NCI-H774 (cell line): ENCODE measurements around the gene RASA1.
"Not testable (repeated sequence)": the region's sequence is repeated elsewhere in the genome, so short reads cannot be mapped to it uniquely, and the experiment has no call there.

Experiments
- DNase-seq: peaks from one replicate; lab custom pipeline; 2025; lab: John Stamatoyannopoulos, UW

RASA1 gene

DNA sequence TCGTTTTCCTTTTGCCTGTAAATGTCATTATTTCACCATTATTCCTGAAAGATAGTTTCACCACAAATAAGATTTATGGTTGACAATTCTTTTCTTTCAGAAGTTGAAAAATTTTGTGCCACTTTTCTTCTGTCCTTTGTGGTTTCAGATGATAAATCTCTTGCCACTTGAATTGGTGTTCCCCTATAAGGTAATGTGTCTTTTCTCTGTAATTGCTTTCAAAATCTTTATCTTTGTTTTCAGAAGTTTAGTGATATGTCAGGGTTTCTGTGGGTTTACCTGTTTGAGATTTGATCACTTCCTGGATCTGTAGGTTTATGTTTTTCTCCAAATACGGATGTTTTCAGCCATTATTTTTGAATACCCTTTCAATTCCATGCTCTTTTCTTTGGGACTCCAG is 14.6 kb downstream of the RASA1 start:
- DNase-seq, result no peak

DNA sequence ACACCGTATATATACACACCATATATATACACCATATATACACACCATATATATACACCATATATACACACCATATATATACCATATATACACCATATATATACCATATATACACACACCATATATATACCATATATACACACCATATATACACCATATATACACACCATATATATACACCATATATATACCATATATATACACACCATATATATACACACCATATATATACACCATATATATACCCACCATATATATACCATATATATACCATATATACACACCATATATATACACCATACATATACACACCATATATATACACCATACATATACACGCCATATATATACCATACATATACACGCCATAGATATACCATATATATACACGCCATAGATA is 19.6 kb downstream of the RASA1 start:
- DNase-seq, result not testable (repeated sequence)

DNA sequence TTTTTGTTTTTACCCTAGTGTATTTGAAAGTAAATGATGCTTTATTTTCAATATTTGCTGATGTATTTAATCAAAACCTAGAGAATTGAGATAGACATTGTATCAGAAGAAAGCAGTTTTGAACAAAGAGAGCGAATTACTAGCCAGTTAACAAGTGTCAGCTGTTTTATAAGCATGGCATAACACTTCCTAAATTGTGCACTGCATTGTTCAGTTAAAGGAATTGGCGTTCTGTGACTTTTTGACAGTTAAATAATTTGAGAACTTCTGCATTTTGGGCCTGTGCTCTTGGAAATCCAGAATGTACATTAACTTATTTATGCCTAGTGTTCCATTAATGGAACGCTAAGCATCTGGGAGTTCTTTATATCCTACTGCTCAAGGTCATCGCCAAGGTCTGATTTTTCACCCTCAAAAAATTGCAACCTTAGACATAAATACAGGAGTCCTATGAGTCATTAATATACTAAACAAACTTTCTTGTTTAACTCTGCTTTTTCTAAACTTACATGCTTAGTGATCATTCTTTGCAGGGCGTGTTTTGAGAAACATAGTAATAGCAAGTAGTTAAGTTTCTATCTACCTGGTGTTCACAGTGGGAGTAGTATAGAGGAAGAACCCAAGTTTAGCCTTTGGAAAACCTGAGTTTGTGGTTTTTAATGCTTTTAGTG is 31.1 kb downstream of the RASA1 start:
- no peak for DNase-seq

DNA sequence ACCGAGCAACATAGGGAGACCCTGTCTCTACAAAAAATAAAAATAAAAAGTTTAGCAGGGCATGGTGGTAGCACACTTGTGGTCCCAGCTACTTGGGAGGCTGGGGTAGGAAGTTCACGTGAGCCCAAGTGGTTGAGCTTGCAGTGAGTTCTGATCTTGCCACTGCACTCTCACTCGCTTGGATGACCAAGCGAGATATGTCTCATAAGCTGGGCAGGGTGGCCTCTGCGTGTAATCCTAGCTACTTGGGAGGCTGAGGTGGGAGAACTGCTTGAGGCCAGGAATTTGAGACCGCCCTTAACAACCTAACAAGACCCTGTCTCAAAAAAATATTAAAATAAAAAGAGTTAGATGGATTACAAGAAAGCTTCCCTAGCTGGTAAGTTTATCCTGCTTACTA is 32.5 kb downstream of the RASA1 start:
- DNase-seq, result no peak

DNA sequence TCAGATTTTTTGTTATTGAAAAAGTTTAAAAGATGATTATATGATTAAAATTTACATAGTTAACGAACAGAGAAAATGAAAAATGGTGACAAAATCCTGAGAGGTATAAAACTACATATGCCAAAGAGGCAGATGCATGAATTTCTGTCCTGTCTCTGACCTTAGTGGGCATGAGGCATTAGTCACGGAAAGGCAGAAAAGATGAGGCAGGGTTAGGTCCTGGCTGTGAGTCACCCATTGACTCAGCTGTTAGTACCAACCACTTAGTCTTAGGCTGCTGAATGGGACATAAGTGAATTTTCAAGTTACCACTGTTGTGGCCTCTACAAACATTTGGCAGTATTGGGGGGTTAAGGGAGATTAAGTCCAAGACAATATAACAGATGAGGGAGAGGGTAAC is 33.1 kb downstream of the RASA1 start:
- no peak for DNase-seq

DNA sequence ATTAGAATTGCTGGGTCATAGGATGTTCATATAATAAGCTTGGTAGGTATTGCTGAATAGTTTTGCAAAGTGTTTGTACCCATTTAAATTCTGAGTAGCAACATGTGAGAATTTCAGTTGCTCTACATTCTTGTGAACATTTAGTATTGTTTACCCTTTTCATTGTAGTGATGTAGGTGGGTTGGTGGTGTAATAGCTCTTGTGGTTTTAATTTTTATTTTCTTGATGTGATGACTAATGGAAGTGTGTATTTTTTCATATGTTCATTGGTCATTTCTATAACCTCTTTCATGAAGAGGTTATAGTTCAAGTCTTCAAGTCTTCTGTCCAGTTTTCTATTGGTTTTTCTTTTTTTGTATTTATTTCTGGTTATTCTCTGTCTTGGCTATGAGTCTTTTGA is 34.4 kb downstream of the RASA1 start:
- no peak for DNase-seq

DNA sequence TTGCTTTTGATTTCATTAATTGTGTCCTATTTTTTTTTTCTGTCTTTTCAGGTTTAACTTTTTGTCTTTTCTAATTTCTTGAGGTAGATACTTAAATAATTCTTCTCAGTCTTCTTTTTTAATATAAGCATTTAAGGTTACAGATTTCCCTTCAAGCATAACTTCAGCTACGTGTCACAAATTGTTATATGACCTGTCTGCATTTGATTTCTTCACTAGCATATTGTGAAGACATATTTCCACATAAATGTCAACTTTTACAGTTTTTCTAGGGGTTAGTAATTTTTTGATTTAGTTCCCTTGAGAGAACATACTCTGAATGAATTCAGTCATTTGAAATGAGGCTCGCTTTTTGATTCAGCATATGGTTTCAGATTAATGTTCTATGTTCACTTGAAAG is 35.6 kb downstream of the RASA1 start:
- no peak for DNase-seq

DNA sequence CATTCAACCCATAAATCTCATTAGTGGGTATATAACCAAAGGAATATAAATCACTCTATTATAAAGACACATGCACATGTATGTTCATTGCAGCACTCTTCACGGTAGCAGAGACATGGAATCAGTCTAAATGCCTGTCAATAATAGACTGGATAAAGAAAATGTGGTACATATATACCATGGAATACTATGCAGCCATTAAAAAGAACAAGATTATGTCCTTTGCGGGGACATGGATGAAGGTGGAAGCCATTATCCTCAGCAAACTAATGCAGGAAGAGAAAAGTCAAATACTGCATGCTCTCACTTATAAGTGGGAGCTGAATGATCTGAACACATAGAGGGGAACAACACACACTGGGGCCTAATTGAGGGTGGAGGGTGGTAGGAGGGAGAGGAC is 38.4 kb downstream of the RASA1 start:
- DNase-seq, result not testable (repeated sequence)

DNA sequence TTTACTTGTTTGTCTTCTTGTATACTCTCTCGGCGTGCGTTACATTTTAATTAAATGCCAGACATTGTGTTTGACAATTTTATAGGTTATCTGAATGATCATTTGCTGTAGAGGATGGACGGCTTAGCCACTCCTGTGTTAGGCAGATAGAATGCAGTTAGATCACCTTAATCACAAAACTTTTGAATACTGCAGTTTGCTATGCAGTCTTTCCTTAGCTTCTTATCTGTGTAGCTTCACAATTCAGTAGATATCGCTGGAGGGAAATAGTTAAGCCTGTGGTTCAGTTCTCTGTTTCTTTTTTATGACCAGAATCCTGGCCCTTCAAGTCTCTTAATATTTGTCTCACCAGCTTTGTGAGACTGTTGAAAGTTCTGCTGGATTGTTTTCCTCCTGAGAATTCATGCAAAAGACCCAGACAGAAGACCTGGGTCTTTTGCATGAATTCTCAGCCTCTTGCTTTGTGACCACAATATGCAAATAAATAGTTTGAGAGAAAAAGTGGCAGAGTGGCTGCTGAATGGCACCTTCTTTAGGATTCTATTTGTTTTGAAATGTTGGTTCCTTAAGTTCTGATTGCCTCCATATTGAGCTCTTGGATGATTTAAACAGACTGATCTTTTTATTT is 40.2 kb downstream of the RASA1 start:
- DNase-seq, result no peak

DNA sequence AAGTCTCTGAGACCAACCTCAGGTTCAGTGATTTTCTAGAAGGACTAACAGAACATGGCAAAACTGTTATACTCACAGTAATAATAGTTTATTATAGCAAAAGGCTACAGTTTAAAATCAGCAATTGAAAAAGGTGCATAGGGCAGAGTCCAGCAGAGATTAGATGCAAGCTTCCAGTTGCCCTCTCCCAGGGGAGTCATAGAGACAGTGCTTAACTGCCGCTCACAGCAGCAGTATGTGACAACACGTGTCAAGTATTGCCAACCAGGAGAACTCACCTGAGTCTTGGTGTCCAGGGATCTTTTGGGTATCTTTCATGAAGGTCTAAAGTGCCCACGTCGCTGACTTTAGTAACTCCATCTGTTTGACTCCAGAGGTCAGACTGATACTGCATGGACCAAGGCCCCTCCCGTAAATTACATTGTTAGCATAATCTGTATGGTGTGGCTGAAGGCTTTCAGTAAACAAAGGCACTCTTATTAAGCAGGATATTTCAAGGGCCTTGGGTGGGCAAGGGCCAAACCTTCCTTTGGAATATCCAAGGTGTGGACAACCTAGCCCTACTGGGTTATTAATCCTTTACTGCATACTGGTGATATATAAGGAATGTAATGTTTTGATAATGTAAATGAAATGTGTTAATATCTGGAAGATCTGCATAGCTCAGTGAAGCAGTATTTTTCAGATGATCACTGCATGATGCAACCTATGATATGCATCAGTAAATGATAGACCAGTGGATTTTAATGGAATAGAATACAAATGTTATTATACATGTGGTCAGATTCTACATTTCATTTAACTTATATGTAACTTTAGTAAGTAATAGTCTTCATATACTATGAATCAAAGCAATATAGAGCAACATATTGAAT is 44.0 kb downstream of the RASA1 start:
- DNase-seq, result no peak

DNA sequence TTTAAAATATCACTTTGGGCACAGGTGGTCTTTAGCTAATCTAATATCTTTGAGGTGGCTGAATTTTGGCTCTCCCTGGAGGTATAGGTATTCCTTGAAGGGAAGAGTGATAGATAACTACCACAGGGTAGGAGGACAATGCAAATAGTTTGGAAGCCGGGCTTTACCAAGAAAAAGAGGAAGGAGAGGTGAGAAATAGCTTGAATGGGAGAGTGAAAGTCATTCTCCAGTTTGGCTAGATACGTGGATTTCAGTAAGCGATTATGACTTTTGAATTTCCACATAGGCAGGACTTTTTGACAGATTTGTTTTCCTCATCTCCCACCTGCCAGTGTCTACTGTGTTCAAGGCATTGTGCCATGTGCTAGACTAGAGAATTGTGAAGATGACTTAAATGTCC is 45.5 kb downstream of the RASA1 start:
- no peak for DNase-seq

DNA sequence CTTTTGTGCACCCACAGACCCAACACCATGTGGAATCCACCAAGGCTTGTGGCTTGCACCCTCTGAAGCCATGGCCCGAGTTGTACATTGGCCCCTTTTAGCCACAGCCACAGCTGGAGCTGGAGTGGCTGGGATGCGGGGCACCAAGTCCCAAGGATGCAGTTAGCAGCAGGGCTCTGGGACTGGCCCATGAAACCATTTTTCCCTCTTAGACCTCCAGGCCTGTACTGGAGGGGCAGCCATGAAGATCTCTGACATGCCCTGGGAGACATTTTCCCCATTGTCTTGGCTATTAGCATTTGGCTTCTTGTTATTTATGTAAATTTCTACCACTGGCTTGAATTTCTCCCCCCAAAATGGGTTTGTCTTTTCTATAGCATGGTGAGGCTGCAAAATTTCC is 51.8 kb downstream of the RASA1 start:
- no peak for DNase-seq

DNA sequence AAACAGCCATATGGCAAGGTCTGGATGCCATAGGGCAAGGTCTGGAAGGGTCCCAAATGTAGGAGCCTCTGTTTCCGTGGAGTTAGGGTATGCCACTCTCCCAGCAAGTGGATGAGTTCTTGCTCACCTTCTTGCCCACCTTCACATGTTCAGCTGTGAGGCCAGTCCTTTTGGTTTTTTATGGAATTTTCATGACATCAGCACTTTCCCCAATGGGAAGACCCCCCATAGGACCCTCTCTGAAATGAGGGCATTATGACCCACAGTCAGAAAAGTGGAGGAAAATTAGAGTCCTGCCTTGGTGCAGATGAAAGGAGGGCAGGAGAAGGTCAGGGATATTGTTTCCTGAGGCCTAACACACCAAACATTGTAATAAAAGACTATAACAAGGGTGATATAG is 53.9 kb downstream of the RASA1 start:
- no peak for DNase-seq

DNA sequence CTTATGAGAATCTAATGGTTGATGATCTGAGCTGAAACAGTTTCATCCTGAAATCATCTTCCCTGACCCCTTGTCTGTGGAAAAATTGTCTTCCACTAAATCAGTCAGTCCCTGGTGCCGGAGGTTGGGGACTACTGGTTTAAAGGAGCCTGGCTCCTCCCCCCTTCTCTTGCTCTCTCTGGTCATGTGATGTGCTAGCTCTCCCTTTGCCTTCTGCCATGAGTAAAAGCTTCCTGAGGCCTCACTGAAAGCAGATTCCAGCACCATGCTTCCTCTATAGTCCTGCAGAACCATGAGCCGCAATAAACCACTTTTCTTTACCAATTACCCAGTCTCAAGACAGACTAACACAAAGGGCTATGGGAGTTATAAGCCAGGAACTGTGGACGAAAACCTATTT is 54.7 kb downstream of the RASA1 start:
- no peak for DNase-seq

DNA sequence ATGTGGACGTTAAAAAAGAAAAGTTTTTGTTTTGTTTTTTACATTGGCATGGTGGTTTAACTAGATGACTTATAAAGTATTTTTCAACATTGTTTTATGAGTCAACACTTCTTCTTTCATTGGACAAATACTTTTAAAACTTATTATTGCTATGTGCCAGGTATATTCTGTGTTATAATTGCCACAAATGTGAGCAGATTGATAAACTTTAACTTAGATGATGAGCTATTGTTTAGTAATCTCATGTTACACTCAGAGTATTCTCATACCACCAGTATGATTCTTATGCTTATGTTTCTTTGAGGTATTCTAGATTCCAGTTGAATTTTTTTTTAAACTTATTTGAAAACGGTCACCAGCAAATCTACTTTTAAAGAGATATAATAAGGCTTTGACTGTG is 60.3 kb downstream of the RASA1 start:
- no peak for DNase-seq

DNA sequence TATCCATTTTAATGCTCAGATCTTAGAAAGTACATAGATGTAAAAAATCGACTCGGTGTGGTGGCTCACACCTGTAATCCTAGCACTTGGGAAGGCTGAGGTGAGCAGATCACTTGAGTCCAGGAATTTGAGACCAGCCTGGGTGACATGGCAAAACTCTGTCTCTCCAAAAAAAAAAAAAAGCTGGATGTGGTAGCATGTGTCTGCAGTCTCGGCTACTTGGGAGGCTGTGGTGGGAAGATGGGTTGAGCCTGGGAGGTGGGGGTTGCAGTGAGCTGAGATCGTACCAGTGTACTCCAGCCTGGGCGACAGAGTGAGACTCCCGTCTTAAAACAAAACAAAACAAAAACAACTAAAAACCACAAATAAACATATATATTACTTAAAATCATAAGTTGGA is 61.4 kb downstream of the RASA1 start:
- no peak for DNase-seq

DNA sequence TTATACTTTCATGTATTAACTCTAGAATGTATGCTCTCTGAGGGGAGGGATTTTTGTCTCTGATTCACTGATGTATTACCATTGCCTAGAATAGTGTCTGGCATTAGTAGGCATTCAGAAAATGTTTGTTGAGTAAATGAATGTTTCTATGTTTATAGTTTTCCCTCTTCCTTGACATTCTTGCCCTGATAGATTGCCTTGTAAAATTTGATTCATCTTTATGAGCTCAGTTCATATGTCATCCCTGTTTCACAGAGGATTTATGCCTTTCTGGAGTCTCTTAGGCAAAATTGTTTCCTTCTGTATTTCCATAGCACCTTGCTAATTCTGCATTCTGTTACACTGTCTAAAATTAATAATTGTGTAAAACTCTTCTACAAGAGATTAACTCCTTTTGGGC is 72.3 kb downstream of the RASA1 start:
- DNase-seq, result no peak

DNA sequence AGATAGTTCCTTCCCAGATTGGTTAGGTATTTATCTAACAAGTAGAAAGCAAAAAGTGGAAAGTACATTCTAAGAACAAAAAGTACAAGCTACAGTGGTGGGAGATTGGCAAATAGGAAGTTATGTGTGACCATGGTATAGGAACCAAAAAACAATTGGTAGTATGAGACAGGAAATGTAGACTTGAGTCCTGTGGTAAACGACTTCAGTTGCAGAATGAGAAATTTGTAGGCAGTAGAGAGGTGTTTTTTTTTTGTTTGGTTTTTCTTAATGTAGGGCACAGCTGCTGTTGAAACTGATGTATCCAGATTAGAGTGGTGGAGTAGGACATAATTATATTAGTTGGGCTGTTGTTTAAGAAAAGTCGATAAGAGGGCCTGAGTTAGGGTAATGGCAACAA is 73.0 kb downstream of the RASA1 start:
- no peak for DNase-seq

DNA sequence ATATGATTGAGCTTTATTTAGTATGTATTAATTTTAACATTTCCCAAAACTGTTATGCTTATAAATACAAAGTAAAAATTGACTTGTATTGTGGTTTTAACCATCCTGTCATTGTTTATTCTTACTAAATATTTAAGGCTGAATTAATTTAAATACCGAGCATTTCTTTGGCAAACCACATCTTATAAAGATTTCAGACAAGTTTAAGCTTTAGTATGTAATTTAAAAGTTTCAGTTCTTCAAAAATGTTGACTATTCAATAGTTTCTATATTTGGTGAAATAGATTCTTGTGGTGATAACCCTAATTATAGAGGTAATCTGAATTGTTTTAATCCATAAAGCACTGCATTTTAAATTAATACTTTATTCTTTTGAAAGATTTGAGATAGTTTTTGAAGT is 79.6 kb downstream of the RASA1 start:
- no peak for DNase-seq

DNA sequence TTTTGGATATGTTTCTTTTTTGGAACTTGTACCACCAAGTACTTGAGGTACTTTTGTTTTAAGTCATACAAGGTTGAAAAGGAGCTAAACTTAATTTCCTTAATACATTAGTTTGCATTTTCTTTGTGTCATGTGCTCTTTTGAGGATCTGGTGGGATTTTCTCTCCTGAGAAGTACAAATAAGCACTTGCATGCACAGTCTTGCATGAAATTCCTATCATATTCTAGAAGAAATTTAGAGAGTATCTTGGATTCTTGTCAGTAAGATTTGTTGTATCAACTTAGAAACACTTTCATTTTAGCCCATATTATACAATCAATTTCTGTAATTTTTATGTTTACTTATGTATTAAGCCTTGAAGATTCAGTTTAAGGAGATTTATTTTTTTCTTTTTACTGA is 80.2 kb downstream of the RASA1 start:
- DNase-seq, result no peak

DNA sequence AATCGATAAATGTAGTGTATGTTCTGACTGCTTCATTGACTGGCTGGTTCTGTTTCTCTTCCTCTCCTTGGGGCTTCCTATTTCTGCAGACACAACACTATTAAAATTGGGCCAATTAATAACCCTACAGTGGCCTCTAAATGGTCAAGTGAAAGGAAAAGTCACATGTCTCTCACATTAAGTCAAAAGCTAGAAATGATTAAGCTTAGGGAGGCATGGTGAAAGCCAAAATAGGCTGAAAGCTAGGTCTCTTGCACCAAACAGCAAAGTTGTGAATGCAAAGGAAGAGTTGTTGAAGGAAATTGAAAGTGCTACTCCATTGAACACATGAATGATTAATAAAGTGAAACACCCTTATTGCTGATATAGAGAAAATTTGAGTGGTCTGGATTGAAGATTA is 86.8 kb downstream of the RASA1 start:
- no peak for DNase-seq

DNA sequence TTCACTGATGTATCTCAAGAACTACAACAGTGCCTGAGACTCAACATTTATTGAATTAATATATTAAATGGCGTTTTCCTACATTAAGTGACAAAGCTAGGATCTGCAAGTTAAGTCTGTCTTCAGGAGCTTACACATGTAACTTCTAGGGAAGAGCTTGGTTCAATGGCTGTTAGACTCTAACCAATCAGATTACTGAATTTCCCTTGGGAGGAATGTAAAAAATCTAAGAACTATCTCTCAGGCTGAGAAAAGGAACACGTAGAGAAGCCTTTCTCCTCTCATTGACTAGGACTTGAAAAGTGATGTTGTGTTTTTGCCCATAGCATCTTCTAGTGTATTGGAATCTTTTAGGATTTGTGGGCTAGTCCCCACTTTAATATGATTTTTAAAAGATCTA is 91.4 kb downstream of the RASA1 start:
- no peak for DNase-seq

DNA sequence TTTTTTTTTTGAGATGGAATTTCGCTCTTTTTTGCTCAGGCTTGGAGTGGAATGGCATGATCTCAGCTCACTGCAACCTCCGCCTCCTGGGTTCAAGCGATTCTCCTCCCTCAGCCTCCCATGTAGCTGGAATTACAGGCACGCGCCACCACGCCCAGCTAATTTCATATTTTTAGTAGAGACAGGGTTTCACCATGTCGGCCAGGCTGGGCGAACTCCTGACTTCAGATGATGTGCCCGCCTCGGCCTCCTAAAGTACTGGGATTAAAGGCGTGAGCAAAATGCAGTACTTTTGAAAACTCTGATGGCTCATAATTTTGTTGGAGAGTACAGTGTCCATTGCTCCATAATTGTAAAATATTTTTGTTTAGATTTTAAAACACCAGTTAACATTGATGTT is 92.4 kb downstream of the RASA1 start:
- no peak for DNase-seq
